Raji (cell line): Measurements from ENCODE around the gene RET.

Source experiments
- POLR2A ChIP-seq: IDR thresholded peaks from 2 replicates; pipeline ENCODE4 v1.6.1; 2011; ENCODE audit warnings: low read depth, low read length, control low read depth; ENCODE audit not compliant: insufficient read depth

The RET gene

DNA sequence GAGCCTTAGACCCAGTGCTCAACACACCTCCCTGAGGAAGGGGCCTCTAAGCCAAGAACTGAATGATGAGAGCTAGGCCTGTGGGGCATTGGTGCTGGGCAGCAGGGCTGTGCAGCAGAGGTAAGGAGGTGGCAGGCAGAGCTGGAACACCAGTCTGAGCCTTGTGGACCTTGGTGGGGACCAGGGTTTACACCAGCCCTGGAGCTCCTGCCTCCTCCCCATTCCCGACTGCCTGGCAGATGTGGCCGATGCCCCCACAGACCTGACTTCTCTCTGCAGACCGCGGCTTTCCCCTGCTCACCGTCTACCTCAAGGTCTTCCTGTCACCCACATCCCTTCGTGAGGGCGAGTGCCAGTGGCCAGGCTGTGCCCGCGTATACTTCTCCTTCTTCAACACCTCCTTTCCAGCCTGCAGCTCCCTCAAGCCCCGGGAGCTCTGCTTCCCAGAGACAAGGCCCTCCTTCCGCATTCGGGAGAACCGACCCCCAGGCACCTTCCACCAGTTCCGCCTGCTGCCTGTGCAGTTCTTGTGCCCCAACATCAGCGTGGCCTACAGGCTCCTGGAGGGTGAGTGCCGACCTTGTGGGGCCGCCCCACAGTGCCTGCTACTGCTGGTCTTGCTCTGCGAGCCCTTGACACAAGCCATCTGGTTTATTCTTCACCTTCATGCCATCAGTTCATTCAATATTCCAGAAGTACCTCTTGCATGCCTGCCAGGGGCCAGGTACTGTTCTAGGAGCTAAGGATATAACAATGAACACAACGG is 25.4 kb downstream of the RET start:
- no peak for TF ChIP-seq POLR2A

DNA sequence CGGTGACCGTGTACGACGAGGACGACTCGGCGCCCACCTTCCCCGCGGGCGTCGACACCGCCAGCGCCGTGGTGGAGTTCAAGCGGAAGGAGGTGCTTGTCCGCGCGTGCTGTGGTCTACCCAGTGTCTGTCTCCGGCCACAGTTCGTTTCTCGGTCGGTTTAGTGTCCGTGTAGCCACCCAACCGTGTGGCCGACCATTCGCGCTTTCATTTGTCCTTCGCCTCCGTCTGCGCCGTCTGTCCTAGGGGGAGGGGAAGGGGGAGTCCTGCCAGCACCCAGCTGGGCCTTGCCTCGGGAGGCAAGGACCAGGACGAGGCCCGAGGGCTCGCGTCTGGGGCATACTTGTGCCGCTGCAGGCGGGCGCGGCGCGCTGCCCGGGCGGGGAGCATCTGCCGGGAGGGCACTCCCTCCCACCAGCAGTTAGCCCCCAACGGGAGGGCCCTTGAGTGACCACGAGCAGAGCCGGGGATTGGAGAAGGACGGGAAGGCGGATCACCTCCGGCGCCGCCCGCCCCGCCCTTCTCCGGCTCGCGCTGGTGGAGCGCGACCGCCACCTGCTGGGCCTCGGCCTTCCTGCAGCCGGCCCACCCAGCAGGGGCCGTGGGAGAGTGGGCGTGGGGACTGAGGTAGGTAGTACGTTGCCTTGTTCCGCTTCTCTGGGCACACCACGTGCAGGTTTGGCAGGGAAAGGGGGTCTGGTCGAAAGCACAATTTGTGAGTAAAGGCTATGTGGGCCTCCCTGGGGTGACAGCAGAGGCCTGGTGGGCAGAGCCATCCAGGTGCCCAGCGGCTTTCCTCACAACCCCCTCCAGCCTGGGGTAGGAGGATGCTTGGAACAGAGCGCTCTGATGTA is 28.5 kb downstream of the RET start:
- no peak for TF ChIP-seq POLR2A

DNA sequence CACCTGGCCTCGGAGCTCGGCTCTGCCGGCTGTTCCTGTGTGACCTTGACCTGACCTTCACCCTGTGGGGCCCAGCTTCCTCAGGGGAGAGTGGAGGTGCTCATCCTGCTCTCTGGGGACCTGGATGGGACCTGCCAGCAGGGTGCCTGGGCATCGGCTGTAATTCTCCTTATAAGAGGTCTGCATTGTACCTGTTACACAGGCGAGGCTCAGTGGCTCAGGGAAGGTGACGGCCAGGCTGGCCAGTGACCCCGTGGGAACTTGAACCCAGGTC is 29.0 kb downstream of the RET start:
- TF ChIP-seq POLR2A, result no peak

DNA sequence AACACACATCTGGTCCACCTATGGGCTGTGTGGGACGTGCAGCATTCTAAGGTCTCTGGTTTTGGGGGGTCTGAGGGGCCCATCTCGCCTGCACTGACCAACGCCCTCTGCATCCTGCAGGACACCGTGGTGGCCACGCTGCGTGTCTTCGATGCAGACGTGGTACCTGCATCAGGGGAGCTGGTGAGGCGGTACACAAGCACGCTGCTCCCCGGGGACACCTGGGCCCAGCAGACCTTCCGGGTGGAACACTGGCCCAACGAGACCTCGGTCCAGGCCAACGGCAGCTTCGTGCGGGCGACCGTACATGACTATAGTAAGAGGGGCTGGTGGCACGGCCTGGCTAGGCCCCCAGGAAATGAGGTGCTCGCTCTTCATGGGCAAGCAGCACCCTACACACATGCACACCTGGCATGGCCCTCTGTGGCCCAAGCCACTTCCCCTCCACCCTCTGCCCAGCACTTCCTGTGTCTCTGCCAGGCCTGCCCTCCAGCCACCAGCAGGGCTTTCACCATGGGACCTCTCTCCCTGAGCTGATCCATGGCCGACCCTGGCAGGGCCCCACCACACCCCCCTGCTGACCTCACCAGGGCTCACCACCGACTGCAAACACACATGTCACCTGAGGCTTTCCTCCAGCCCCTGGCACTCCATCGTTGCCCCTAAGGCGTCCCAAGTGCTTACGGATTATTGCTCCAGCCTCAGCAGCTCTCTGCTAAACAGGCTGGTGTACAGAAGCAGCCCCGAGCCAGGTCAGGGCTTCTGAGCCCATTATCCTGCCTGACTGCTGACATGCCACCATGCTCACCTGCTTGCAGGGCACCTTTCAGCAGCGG is 29.6 kb downstream of the RET start:
- no peak for TF ChIP-seq POLR2A

DNA sequence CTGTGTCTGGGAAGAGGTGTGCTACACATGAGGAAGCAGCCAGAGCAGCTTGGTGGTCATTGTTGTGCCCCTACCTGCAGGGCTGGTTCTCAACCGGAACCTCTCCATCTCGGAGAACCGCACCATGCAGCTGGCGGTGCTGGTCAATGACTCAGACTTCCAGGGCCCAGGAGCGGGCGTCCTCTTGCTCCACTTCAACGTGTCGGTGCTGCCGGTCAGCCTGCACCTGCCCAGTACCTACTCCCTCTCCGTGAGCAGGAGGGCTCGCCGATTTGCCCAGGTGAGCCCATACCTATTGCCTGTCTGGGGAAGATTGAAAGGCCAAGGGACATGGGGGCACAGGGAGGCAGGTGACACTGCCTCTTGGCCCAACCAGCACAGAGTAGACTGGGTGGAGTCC is 32.1 kb downstream of the RET start:
- TF ChIP-seq POLR2A, result no peak

DNA sequence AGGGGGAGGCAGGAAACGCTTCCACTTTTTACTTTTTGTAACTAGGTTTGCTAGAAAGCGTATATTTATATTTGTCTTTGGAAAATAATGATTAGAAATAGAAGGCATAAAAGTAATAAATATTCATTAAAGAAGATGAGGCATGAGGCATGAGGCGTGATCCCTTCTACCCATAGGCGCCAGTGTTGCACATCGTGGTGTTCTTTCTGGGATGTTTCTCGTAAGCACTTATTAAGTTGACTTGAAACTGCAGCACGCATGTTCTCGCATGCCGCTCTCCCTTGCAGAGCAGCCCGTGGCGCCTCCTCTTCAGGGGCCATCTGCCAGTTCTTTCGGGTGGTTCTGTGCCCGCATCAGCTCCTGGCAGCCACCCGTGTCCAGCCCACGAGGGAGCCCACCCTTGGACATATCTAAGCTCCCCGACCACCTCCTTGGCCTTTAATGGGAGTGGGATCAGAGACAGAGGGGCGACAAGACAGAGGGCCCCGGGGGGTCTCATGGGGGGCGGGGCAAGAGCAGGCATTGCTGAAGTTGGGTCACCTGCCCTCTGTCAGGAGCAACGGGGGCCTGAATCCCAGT is 32.9 kb downstream of the RET start:
- TF ChIP-seq POLR2A, result no peak

DNA sequence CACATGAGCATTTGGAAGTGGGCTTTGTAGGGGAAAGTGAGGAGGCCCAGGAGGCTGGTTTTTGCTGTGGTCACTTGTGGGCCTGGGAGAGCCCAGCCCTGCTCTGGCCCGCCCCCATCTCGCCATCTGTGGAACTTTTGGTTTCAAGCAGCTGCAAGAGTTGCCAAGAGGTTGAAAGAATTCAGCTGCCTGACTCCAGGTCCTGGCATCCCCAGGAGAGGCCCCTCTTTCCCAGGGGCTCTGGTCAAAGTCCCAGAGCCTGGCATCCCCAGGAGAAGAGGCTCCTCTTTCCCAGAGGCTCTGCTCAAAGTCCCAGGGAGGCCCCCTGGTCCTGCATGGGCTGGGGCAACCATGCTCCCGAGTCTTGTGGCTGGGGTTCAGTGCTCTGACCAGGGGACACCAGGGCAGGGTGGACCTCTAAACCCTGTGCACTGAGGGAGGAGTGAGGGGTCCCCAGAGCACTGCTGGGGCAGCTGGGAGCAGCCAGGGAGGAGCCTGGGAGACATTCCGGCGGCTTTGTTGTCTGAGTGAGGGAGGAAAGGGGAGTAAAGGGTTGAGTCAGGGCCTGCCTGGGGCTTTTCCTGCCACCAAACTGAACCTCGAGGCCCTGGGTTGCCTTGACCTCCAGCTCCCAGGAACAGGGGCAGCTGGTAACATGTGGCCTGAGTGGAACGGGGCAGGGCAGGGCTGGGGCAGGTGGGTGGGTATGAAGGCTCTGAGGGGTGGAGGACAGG is 33.6 kb downstream of the RET start:
- TF ChIP-seq POLR2A, result no peak

DNA sequence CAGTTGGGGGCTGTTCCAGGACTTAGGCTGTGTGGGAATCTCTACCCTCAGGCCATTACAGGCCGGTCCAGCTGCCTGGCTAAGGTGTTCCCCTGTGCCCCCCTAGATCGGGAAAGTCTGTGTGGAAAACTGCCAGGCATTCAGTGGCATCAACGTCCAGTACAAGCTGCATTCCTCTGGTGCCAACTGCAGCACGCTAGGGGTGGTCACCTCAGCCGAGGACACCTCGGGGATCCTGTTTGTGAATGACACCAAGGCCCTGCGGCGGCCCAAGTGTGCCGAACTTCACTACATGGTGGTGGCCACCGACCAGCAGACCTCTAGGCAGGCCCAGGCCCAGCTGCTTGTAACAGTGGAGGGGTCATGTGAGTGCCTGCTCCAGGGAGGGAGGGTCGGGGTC is 34.2 kb downstream of the RET start:
- TF ChIP-seq POLR2A, result no peak

DNA sequence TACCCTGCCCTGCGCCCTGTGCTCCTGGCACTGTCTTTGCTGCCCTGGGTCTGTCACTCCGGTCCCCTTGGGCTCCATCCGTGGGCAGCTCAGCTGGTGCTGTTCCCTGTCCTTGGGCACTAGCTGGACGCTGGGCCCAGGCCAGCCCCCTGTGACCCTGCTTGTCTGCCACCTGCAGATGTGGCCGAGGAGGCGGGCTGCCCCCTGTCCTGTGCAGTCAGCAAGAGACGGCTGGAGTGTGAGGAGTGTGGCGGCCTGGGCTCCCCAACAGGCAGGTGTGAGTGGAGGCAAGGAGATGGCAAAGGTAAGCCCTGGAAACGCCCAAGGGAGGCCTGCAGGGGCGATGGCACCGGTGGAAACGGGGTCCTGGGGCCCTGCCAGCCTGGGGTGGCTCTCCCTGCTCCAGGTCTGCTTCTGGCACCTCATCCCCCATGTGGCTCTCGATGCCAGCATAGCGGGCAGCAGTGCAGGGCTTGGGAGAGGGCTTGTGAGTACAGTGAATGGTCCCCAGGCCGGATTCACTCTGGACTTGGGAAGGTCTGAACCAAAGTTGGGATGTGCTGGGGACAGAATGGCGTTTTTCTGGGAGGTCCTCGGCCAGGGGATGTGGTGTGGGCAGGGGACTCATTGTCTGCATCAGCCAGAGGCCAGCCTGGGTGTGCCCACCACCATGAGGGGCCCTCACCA is 35.2 kb downstream of the RET start:
- no peak for TF ChIP-seq POLR2A

DNA sequence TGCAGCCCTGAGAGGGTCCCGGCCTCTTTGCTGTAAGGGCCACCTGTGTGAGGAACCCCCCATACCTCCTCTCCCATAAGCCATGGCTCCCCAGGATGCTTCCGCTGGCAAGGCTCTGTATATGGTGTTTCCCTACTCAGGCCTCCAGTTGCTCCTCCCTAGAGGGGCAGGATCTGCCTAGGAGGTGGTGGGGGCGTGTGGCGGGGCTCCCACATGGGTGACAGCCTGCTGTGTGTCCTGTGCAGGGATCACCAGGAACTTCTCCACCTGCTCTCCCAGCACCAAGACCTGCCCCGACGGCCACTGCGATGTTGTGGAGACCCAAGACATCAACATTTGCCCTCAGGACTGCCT is 35.7 kb downstream of the RET start:
- no peak for TF ChIP-seq POLR2A

DNA sequence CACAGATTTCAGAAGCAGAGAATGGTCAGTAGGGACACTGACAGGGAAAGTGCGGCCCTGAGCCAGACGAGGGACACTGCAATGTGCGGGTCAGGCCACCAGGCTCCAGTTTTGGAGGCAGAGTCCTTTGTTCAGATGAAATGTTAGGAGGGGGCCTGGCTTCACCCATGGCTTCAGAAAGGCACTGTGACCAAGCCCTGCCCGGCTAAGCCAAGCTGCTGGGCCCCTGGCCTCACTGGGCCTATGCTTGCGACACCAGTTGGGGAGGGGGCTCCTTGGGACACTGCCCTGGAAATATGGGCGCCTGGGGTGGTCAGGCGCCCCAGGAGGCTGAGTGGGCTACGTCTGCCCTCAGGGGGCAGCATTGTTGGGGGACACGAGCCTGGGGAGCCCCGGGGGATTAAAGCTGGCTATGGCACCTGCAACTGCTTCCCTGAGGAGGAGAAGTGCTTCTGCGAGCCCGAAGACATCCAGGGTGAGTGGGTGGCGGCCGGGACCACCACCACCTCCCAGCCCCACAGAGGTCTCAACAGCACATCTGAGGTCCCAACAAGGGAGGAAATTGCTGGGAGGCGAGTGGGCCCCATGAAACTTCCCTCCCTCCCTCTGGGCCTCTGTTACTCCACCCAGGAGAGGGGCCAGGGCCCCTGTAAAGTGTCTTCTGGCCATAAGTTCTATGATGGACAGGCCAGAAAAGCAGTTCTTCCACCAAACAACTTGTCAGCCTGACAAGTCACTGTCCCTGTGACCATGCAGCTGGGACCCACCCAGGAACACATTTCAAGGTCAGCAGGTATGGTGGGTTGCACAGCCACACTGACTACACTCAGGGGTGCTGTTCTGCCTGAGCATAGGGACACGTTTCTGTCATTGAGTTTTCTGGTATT is 36.6 kb downstream of the RET start:
- no peak for TF ChIP-seq POLR2A

DNA sequence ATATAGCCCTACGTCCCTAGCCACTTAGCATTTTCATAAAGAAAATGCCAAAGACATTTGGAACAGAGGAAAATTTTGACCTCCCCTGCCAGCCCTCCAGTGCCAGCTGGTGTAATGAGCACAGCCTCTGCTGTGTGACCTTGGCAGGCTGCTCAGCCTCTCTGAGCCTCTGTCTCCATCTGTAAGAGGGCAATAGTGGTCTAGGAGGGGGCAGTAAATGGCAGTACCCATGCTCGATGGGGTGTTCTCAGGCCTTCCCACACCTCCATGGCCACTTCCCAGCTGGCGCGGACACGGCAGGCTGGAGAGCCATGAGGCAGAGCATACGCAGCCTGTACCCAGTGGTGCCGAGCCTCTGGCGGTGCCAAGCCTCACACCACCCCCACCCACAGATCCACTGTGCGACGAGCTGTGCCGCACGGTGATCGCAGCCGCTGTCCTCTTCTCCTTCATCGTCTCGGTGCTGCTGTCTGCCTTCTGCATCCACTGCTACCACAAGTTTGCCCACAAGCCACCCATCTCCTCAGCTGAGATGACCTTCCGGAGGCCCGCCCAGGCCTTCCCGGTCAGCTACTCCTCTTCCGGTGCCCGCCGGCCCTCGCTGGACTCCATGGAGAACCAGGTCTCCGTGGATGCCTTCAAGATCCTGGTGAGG is 37.3 kb downstream of the RET start:
- no peak for TF ChIP-seq POLR2A

DNA sequence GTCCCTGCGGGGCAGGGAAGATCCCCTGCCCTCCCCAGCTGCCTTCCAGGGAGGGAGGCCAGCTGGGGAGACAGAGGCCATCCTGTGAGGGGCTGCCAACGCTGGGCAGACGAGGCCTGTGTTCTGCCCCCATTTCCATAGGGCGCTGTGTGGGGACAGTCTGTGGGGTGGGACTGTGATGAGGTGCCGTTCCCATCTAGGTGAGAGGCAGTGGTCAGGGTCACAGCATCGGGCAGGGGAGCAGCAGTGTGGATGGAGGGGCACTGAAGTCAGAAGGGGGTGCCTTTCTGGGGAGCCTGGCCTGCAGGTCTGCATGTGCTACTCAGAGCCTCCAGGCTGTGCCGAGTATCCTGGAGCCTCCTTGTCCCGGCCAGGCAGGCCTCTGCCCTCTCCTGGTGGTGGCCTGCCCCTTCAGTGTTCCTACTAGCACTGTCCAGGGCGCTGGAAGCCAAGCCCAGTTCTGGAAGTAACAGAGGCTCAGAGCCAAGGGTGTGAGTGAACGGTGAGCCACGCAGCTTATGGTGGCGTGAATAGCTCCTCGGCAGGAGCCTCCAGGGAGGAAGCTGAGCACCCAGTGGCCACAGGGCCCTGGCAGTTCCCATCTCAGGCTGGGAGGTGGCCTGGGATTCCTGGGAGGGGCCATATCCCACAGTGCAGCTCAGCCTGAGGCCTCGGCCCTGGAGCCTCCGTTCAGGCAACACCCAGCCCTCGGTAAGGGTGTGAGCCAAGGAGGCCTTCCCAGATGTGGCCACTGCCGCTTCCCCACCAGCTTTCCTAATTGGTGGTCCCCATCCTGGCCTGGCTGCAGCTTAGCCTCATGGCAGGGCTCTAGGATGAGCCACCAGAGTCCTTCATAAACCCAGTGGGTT is 38.1 kb downstream of the RET start:
- TF ChIP-seq POLR2A, result no peak
